HG02642 (cell line): ENCODE results near the gene PLAU.
A peak's percentile ranks its signal among the peaks of the same experiment; 100 is the strongest.
"Not testable (repeated sequence)": the region's sequence is repeated elsewhere in the genome, so short reads cannot be mapped to it uniquely, and the experiment has no call there.

Experiments used
- ATAC-seq: cut with Tn5 transposase; IDR thresholded peaks from one replicate; pipeline ENCODE4 v1.9.1; 2021; ENCODE audit warnings: mild to moderate bottlenecking; ENCODE audit not compliant: unreplicated experiment, poor library complexity

Gene PLAU

GRCh38 chr10:73944356-73945100 is 33.6 kb downstream of the PLAU start:
- ATAC-seq = no peak

GRCh38 chr10:73946253-73947145 is 35.6 kb downstream of the PLAU start:
- no peak for ATAC-seq

GRCh38 chr10:73948947-73949633 is 38.2 kb downstream of the PLAU start:
- no peak for ATAC-seq

- ATAC-seq = no peak
Measured at GRCh38 chr10:73950155-73950948, 39.4 kb downstream of the PLAU start.

- no peak for ATAC-seq
Measured at GRCh38 chr10:73953665-73954064, 42.7 kb downstream of the PLAU start.

GRCh38 chr10:73954737-73955136 is 43.8 kb downstream of the PLAU start:
- no peak for ATAC-seq

- ATAC-seq = no peak
Measured at GRCh38 chr10:73955719-73956118, 44.8 kb downstream of the PLAU start.

GRCh38 chr10:73956476-73957359 is 45.8 kb downstream of the PLAU start:
- ATAC-seq = peak; percentile 46

GRCh38 chr10:73959484-73960243 is 48.7 kb downstream of the PLAU start:
- no peak for ATAC-seq

- ATAC-seq = no peak
Measured at GRCh38 chr10:73962386-73962785, 51.5 kb downstream of the PLAU start.

GRCh38 chr10:73963533-73963932 is 52.6 kb downstream of the PLAU start:
- ATAC-seq = not testable (repeated sequence)

GRCh38 chr10:73964743-73965142 is 53.8 kb downstream of the PLAU start:
- no peak for ATAC-seq

GRCh38 chr10:73965267-73965889 is 54.4 kb downstream of the PLAU start:
- not testable (repeated sequence) for ATAC-seq

GRCh38 chr10:73965890-73966768 is 55.2 kb downstream of the PLAU start:
- ATAC-seq = no peak

GRCh38 chr10:73967022-73967429 is 56.1 kb downstream of the PLAU start:
- ATAC-seq = no peak
